H1 (cell line): ENCODE data around the gene UCKL1. TPM values are rescaled to one million over a fixed set of nuclear protein-coding genes. Genes with fewer than 3 reads are reported as not detected.

Experiments
- BRCA1 ChIP-seq: IDR thresholded peaks from 2 replicates; pipeline ENCODE4 v1.6.1; 2012; ENCODE audit warnings: low read depth, low read length, improper control_type of control experiment
- CEBPB ChIP-seq: IDR thresholded peaks from 2 replicates; pipeline ENCODE4 v1.6.1; 2012; ENCODE audit warnings: low read depth, low read length
- GABPA ChIP-seq: IDR thresholded peaks from 2 replicates; pipeline ENCODE4 v1.6.1; 2011; ENCODE audit warnings: mild to moderate bottlenecking, low read length, moderate library complexity, borderline replicate concordance; ENCODE audit not compliant: insufficient read depth
- KDM1A ChIP-seq: fragments of 200-600, 300-600 bp; sonication (generic); IDR thresholded peaks from 2 replicates; pipeline ENCODE4 v1.7.1; 2016; ENCODE audit warnings: mild to moderate bottlenecking, low read length, borderline replicate concordance
- RFX5 ChIP-seq: IDR thresholded peaks from 2 replicates; pipeline ENCODE4 v1.6.1; 2011; ENCODE audit warnings: low read depth, low read length, improper control_type of control experiment, borderline replicate concordance
- SAP30 ChIP-seq: fragments of 300-600 bp; sonication (generic); IDR thresholded peaks from 2 replicates; pipeline ENCODE4 v1.7.1; 2012; ENCODE audit warnings: low read length, moderate library complexity, mild to moderate bottlenecking, inconsistent platforms; ENCODE audit not compliant: insufficient read depth, insufficient replicate concordance
- SIX5 ChIP-seq: IDR thresholded peaks from 2 replicates; pipeline ENCODE4 v1.6.1; 2011; ENCODE audit warnings: mild to moderate bottlenecking, low read depth, low read length
- SP4 ChIP-seq: IDR thresholded peaks from 2 replicates; pipeline ENCODE4 v1.6.1; 2012; ENCODE audit warnings: low read length, inconsistent platforms
- polyA plus RNA-seq, 7 experiments: library from polyadenylated mRNA; depleted of rRNA in 3 of 7; stranded (reverse) in 5 of 7; unstranded in 2 of 7; fragments of >200 nt in 5 of 7; fragments of 200-250 nt in 2 of 7; gene quantifications; 1 replicate in 5 of 7; 2 replicates in 1 of 7; 4 replicates in 1 of 7; pipeline versions ENCODE4 v1.2.1 to v1.2.3, GENCODE V29; 2011 to 2013; ENCODE audit warnings: missing spikeins in 2 of 7, mixed read lengths in 2 of 7
- total RNA-seq: library from RNA; stranded (reverse); fragmentation: NEBNext Ultra II Directional; extraction: Animal tissue kit (Norgen Biotek cat#: 25700); gene quantifications from 2 replicates; pipeline ENCODE4 v1.2.1, GENCODE V29; 2021
- TF ChIP-seq, protein P1 (sequence below): IDR thresholded peaks from 2 replicates; pipeline ENCODE4 v1.6.1; 2012; ENCODE audit warnings: inconsistent platforms

Gene UCKL1
- total and polyA plus RNA-seq, 2 of the 8 experiments (the other 6 are each of a cell fraction or from before 2014, with no cell fraction given), result 36.5 to 91.2 TPM

DNA sequence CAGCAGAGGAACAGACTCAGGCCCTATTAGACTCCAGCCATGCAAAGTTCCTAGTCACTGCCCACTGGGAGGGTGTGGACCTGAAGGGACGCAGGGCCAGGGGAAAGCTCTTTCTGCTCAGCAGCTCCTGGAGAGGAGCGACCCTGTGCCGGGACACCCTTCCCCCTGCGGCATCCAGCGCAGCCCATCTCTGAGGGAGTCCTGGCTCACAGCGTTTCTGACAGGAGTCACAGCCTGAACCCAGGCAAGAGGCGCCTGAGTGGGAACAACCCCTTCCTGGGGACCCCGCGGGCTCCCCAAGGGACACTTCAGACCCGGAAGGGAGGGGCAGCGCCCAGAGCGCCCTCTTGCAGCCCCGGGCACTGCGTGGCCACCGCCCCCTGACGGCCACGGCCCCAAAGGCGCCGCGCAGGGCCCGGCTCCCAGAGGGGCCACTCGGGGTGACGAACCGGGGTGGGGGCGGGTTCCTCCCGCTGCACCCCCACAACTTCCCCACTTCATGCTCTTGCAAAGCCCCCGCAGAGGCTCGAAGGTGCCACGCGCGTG lies 862 bp downstream of the UCKL1 start (continued):
- no peak for TF ChIP-seq SIX5
- 0 out of 2 replicates have a peak, but pooled peaks have one; percentile 21 for TF ChIP-seq GABPA
- TF ChIP-seq CEBPB, result no peak
- no peak for TF ChIP-seq KDM1A
- no peak for TF ChIP-seq SAP30
- TF ChIP-seq RFX5, result no peak
- TF ChIP-seq SP4, result no peak
- TF ChIP-seq, protein P1, sequence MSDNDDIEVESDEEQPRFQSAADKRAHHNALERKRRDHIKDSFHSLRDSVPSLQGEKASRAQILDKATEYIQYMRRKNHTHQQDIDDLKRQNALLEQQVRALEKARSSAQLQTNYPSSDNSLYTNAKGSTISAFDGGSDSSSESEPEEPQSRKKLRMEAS, result no peak
- TF ChIP-seq BRCA1, result no peak
